Measurements from ENCODE around the gene WRAP73.
A peak's percentile ranks its signal among the peaks of the same experiment; 100 is the strongest.

The WRAP73 gene

DNA sequence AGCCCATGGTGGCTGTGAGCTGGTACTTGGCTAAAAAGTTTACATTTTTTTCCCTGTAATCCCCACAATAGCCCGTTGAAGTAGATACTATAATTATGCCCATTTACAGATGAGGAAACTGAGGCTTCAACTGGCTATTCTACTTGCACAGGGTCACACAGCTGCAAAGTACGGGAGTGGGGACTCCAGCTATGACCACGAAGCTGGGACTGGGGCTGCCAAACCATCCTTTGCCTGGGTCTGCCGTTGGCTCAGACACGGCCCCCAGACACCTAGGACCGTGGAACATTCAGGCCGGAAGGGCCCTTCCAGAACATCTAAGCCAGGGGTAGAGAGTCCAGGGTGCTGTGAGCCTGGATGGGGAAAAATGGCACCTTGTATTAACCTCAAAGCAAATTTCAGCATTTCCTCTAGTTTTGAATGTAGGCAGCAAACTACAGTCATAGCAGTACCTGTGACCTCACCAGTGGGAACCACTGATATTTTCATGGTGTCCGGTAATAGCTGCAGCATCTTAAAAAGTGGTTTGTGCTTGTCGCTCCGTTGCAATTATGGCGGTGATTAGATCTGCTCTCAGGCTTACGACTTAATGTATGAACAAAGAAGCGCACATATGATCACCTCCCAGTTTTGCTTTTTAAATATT is 6.7 kb upstream of the WRAP73 start:
- Histone ChIP-seq H3K18ac (ENCODE audit: low read depth in 1 of 2, low read length in 2 of 2) (no peak overlapping the region), H3K4me3 (ENCODE audit: insufficient read depth in 1 of 2, low read depth in 1 of 2, low read length in 2 of 2) (no peak overlapping the region), H2BK15ac (ENCODE audit: low read depth, poor library complexity, severe bottlenecking) (no peak overlapping the region), H3K4ac (ENCODE audit: low read depth in 1 of 2, low read length in 2 of 2) (no peak overlapping the region), H2BK5ac (ENCODE audit: low read depth, low read length, poor library complexity, severe bottlenecking) (no peak overlapping the region), H3K9ac (ENCODE audit: low read length) (no peak overlapping the region), H3K4me2 (ENCODE audit: low read length, poor library complexity, severe bottlenecking) (no peak overlapping the region), H3K79me1 (replicated peaks; ENCODE audit: low read length, poor library complexity, severe bottlenecking) (no peaks in the 10 kb centered on the region), H4K8ac (ENCODE audit: low read length) (no peak overlapping the region), H3K36me3 (ENCODE audit: control insufficient read depth in 1 of 2, insufficient read depth in 2 of 2, low read depth in 1 of 2, low read length in 2 of 2) (no peaks in the 10 kb centered on the region), H3K27me3 (ENCODE audit: control insufficient read depth in 1 of 2, insufficient read depth in 1 of 2, low read length in 2 of 2) (peaks cover 72 to 91% of the 10 kb centered on the region in 2 experiments), H4K91ac (ENCODE audit: low read length) (no peak overlapping the region), H3K27ac (ENCODE audit: low read length, poor library complexity, severe bottlenecking) (no peak overlapping the region), H2AK5ac (ENCODE audit: low read length, severe bottlenecking) (no peak overlapping the region), H2BK120ac (ENCODE audit: low read depth, low read length) (no peak overlapping the region), H3K4me1 (ENCODE audit: control insufficient read depth, insufficient read depth, low read depth, low read length) (peaks cover 13% of the 10 kb centered on the region), H2AFZ (ENCODE audit: low read depth, low read length) (no peak overlapping the region), H2BK12ac (ENCODE audit: low read length in 2 of 2) (no peak overlapping the region), H3K14ac (ENCODE audit: low read length in 2 of 2) (no peak overlapping the region), H3K23ac (ENCODE audit: low read length in 2 of 2) (no peak overlapping the region), H3K9me3 (ENCODE audit: control insufficient read depth, low read length) (no peaks in the 10 kb centered on the region)
- 85% methylated on average over 13 of the region's 13 CpGs for WGBS
- no peak for DNase-seq

DNA sequence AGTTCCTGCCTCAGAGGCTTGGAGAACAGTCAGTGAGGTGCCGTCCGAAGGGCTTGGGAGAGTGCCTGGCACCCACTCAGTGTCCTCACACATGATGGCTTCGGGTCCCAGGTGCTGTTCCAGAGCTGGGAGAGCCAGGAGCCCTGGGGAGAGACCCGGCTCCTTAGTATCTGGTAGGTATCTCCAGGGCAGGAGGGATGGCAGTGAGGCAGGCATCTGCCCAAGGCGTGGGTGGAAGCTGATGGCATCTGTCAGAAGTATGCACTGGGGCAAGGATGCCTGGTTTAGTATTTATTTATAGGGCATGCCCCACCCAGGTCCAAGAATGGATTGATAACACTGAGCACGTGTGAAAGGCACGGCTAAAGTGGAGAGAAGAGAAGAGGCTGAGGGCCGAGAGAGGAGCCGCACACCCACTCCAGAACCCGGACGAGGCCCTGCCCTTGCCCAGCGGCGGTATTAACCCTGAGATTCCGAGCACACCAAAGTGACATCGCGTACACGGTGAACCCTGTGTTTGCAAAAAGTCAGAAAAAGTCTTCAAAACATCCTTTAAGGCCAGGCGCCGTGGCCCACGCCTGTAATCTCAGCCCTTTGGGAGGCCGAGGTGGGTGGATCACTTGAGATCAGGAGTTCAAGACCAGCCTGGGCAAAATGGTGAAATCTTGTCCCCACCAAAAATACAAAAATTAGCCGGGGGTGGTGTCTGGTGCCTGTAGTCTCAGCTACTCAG is 4.8 kb upstream of the WRAP73 start:
- 89% methylated on average over 21 of the region's 22 CpGs for WGBS
- Histone ChIP-seq H4K8ac (ENCODE audit: low read length) (no peak overlapping the region), H3K4me1 (ENCODE audit: control insufficient read depth, insufficient read depth, low read depth, low read length) (peaks cover 18% of the 10 kb centered on the region)

DNA sequence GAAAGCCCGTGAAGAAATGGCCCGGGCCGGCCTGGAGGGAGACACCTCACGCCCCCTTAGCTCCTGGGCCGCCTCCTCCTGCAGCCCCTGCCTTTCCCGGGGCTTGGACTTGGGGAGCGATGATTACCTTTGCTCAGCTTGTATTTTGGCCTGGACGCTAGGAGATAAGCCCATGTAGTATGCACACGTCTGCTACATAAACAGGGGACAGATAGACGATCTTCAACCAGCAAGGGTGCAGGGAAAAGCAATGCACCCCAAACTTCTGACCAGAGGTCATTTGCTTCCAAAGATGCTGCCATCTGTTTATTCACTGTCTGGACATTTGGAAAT is 3.3 kb upstream of the WRAP73 start:
- H2BK5ac ChIP-seq (ENCODE audit: low read depth, low read length, poor library complexity, severe bottlenecking): no peak overlapping the region
- no peak overlapping the region for H4K91ac ChIP-seq (ENCODE audit: low read length)
- WGBS: 22% methylated on average over 10 of the region's 10 CpGs
- no peak overlapping the region for H2AFZ ChIP-seq (ENCODE audit: low read depth, low read length)
- H3K4me2 ChIP-seq (ENCODE audit: low read length, poor library complexity, severe bottlenecking): no peak overlapping the region
- no peak overlapping the region for H3K4me3 ChIP-seq (ENCODE audit: insufficient read depth in 1 of 2, low read depth in 1 of 2, low read length in 2 of 2)
- peaks cover 21% of the 10 kb centered on the region for H3K4me1 ChIP-seq (ENCODE audit: control insufficient read depth, insufficient read depth, low read depth, low read length)
- H2AK5ac ChIP-seq (ENCODE audit: low read length, severe bottlenecking): no peak overlapping the region
- no peaks in the 10 kb centered on the region for H3K36me3 ChIP-seq (ENCODE audit: control insufficient read depth in 1 of 2, insufficient read depth in 2 of 2, low read depth in 1 of 2, low read length in 2 of 2)
- peaks cover 12% of the 10 kb centered on the region for H3K79me1 ChIP-seq (replicated peaks; ENCODE audit: low read length, poor library complexity, severe bottlenecking)
- H3K23ac ChIP-seq (ENCODE audit: low read length in 2 of 2): no peak overlapping the region
- no peaks in the 10 kb centered on the region for H3K9me3 ChIP-seq (ENCODE audit: control insufficient read depth, low read length)
- no peak overlapping the region for H3K14ac ChIP-seq (ENCODE audit: low read length in 2 of 2)
- H3K9ac ChIP-seq (ENCODE audit: low read length): no peak overlapping the region
- H2BK12ac ChIP-seq (ENCODE audit: low read length in 2 of 2): no peak overlapping the region
- H3K4ac ChIP-seq (ENCODE audit: low read depth in 1 of 2, low read length in 2 of 2): no peak overlapping the region
- H2BK15ac ChIP-seq (ENCODE audit: low read depth, poor library complexity, severe bottlenecking): no peak overlapping the region
- no peak overlapping the region for H4K8ac ChIP-seq (ENCODE audit: low read length)
- DNase-seq: no peak
- peaks cover 76 to 77% of the 10 kb centered on the region in 2 experiments for H3K27me3 ChIP-seq (ENCODE audit: control insufficient read depth in 1 of 2, insufficient read depth in 1 of 2, low read length in 2 of 2)
- H3K27ac ChIP-seq (ENCODE audit: low read length, poor library complexity, severe bottlenecking): no peak overlapping the region
- H3K18ac ChIP-seq (ENCODE audit: low read depth in 1 of 2, low read length in 2 of 2): no peak overlapping the region
- no peak overlapping the region for H2BK120ac ChIP-seq (ENCODE audit: low read depth, low read length)

More for the DNA sequence above, 4.8 kb upstream of the WRAP73 start:
- Histone ChIP-seq H3K27me3 (ENCODE audit: control insufficient read depth in 1 of 2, insufficient read depth in 1 of 2, low read length in 2 of 2) (peaks cover 83 to 90% of the 10 kb centered on the region in 2 experiments), H3K9ac (ENCODE audit: low read length) (no peak overlapping the region), H3K23ac (ENCODE audit: low read length in 2 of 2) (no peak overlapping the region), H3K27ac (ENCODE audit: low read length, poor library complexity, severe bottlenecking) (no peak overlapping the region), H3K4me3 (ENCODE audit: insufficient read depth in 1 of 2, low read depth in 1 of 2, low read length in 2 of 2) (no peak overlapping the region), H3K79me1 (replicated peaks; ENCODE audit: low read length, poor library complexity, severe bottlenecking) (peaks cover 1% of the 10 kb centered on the region), H3K36me3 (ENCODE audit: control insufficient read depth in 1 of 2, insufficient read depth in 2 of 2, low read depth in 1 of 2, low read length in 2 of 2) (no peaks in the 10 kb centered on the region), H2BK12ac (ENCODE audit: low read length in 2 of 2) (no peak overlapping the region), H3K9me3 (ENCODE audit: control insufficient read depth, low read length) (no peaks in the 10 kb centered on the region), H3K14ac (ENCODE audit: low read length in 2 of 2) (no peak overlapping the region), H2BK120ac (ENCODE audit: low read depth, low read length) (no peak overlapping the region), H2AFZ (ENCODE audit: low read depth, low read length) (no peak overlapping the region), H2BK15ac (ENCODE audit: low read depth, poor library complexity, severe bottlenecking) (no peak overlapping the region), H3K4me2 (ENCODE audit: low read length, poor library complexity, severe bottlenecking) (no peak overlapping the region), H3K18ac (ENCODE audit: low read depth in 1 of 2, low read length in 2 of 2) (no peak overlapping the region), H4K91ac (ENCODE audit: low read length) (no peak overlapping the region), H2BK5ac (ENCODE audit: low read depth, low read length, poor library complexity, severe bottlenecking) (no peak overlapping the region), H3K4ac (ENCODE audit: low read depth in 1 of 2, low read length in 2 of 2) (no peak overlapping the region), H2AK5ac (ENCODE audit: low read length, severe bottlenecking) (no peak overlapping the region)
- DNase-seq: no peak

DNA sequence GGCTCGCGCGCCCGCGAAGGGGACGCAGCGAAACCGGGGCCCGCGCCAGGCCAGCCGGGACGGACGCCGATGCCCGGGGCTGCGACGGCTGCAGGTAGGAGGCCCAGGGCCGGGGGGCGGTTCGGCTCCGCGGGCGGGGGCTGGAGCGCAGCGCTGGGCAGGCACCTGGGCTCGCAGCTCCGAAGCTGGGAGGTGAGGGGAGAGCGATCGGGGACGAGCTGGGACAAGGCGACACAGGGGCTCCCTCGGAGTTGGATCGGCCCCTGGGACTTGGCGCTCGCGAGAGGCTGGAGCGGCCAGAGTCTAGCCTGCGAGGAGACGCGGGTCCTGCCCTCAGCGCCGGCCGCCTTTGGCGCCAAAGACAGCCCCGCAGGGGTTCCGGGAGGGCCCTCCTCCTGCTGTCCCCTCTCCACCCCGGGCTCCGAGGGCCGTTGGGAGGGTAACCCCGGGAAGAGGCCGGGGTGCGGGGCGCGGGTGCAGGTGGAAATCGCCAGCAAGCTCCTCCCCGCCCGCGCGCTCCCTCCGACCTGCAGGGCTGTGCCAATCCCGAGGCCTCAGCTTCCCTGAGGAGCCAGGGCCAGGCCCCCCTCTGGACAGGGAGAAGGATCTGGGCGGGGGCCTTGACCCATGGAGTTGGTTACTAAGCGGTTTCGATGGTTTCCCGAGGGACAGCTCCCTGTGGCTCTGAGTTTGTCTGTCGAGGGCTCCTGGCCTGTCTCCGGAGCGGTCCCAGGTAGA is 2.8 kb upstream of the WRAP73 start:
- H4K91ac ChIP-seq (ENCODE audit: low read length): no peak overlapping the region
- H3K23ac ChIP-seq (ENCODE audit: low read length in 2 of 2): no peak overlapping the region
- H3K4me1 ChIP-seq (ENCODE audit: control insufficient read depth, insufficient read depth, low read depth, low read length): peaks cover 21% of the 10 kb centered on the region
- H2AFZ ChIP-seq (ENCODE audit: low read depth, low read length): no peak overlapping the region
- no peaks in the 10 kb centered on the region for H3K9me3 ChIP-seq (ENCODE audit: control insufficient read depth, low read length)
- no peaks in the 10 kb centered on the region for H3K36me3 ChIP-seq (ENCODE audit: control insufficient read depth in 1 of 2, insufficient read depth in 2 of 2, low read depth in 1 of 2, low read length in 2 of 2)
- no peak overlapping the region for H3K4ac ChIP-seq (ENCODE audit: low read depth in 1 of 2, low read length in 2 of 2)
- no peak overlapping the region for H2BK15ac ChIP-seq (ENCODE audit: low read depth, poor library complexity, severe bottlenecking)
- no peak overlapping the region for H3K4me3 ChIP-seq (ENCODE audit: insufficient read depth in 1 of 2, low read depth in 1 of 2, low read length in 2 of 2)
- no peak overlapping the region for H3K14ac ChIP-seq (ENCODE audit: low read length in 2 of 2)
- 4% methylated on average over 46 of the region's 68 CpGs for WGBS
- no peak overlapping the region for H3K18ac ChIP-seq (ENCODE audit: low read depth in 1 of 2, low read length in 2 of 2)
- H3K79me1 ChIP-seq (replicated peaks; ENCODE audit: low read length, poor library complexity, severe bottlenecking): peaks cover 12% of the 10 kb centered on the region
- no peak overlapping the region for H3K9ac ChIP-seq (ENCODE audit: low read length)
- no peak for DNase-seq
- H2AK5ac ChIP-seq (ENCODE audit: low read length, severe bottlenecking): no peak overlapping the region
- H2BK120ac ChIP-seq (ENCODE audit: low read depth, low read length): no peak overlapping the region
- no peak overlapping the region for H3K27ac ChIP-seq (ENCODE audit: low read length, poor library complexity, severe bottlenecking)
- peaks cover 70 to 72% of the 10 kb centered on the region in 2 experiments for H3K27me3 ChIP-seq (ENCODE audit: control insufficient read depth in 1 of 2, insufficient read depth in 1 of 2, low read length in 2 of 2)
- no peak overlapping the region for H2BK5ac ChIP-seq (ENCODE audit: low read depth, low read length, poor library complexity, severe bottlenecking)
- no peak overlapping the region for H4K8ac ChIP-seq (ENCODE audit: low read length)
- no peak overlapping the region for H2BK12ac ChIP-seq (ENCODE audit: low read length in 2 of 2)
- peak overlapping the region; percentile 54 for H3K4me2 ChIP-seq (ENCODE audit: low read length, poor library complexity, severe bottlenecking)

Measured in mesenchymal stem cell (in vitro differentiated cells and primary cell).